ENCODE measurements around the gene OR5B2.

The OR5B2 gene

GRCh38 chr11:58428021-58428420 is at the start of gene OR5B2:
TSS of gene OR5B2 (minus strand) at chr11:58428121. CDS start at chr11:58423261, 4,860 bp downstream.
- Histone ChIP-seq H3K27ac (no peak within 1 kb of the TSS), H3K36me3 (replicated peaks) (no peaks in the 10 kb centered on the region), H3K27me3 (replicated peaks) (no peaks in the 10 kb centered on the region), H3K4me3 (ENCODE audit: low read depth, low read length) (no peak within 1 kb of the TSS)
- in situ Hi-C loops (cut with HindIII; ENCODE audit: low pct_ligation_motif_present, low sequenced_read_pairs): no loop called here
- no peak for TF ChIP-seq CTCF (IDR thresholded peaks at IDR 0.05; ENCODE audit: low read depth, low read length, missing control alignments)
- no peak for DNase-seq

GRCh38 chr11:58471892-58472291 is 44.0 kb upstream of the OR5B2 start:
- Histone ChIP-seq H3K27ac (no peak overlapping the region), H3K27me3 (replicated peaks) (no peaks in the 10 kb centered on the region), H3K36me3 (replicated peaks) (no peaks in the 10 kb centered on the region), H3K4me3 (ENCODE audit: low read depth, low read length) (no peak overlapping the region)
- no peak for DNase-seq
- TF ChIP-seq CTCF (IDR thresholded peaks at IDR 0.05; ENCODE audit: low read depth, low read length, missing control alignments): no peak
- in situ Hi-C loops (cut with HindIII; ENCODE audit: low pct_ligation_motif_present, low sequenced_read_pairs): no loop called here

DNA sequence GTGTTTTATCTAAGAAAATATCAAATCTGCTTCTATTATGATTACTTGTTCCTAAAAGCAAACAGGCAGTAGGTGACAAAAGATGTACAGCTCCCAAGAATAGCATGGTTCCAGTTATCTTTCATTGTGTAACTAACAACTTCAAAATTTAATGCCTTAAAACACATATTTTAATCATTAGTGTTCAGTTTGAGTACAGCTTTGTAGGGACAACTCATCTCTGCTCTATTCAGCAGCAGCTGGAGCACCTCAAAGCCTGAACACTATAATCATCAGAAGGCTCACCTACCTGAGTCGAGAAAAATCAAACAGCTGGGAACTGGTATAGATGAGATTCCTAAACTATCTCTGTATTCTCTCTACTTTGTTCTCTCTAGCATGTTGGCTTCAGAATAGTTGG is 38.4 kb upstream of the OR5B2 start:
- Histone ChIP-seq H3K36me3 (replicated peaks) (no peaks in the 10 kb centered on the region), H3K27ac (no peak overlapping the region), H3K4me3 (ENCODE audit: low read depth, low read length) (no peak overlapping the region), H3K27me3 (replicated peaks) (no peaks in the 10 kb centered on the region)
- DNase-seq: no peak
- TF ChIP-seq CTCF (IDR thresholded peaks at IDR 0.05; ENCODE audit: low read depth, low read length, missing control alignments): no peak
- in situ Hi-C loops (cut with HindIII; ENCODE audit: low pct_ligation_motif_present, low sequenced_read_pairs): no loop called here

DNA sequence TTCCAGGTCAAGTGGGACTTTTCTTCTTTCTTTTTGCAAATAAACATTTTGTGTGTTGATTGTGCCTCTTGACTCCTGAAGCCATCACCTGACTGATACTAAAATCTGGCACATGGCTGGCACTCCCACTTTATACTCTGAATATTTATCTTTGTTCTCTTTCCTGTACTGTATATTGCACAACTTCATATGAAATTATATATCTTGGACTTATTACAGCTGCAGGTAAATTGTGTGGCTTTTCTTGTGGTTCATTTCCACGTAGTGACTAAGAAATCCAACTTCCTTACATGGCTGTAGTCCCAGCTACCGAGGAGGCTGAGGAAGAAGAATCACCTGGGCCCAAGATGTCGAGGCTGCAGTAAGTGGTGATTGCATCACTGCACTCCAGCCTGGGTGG is 37.8 kb upstream of the OR5B2 start:
- Histone ChIP-seq H3K27ac (no peak overlapping the region), H3K36me3 (replicated peaks) (no peaks in the 10 kb centered on the region), H3K27me3 (replicated peaks) (no peaks in the 10 kb centered on the region), H3K4me3 (ENCODE audit: low read depth, low read length) (no peak overlapping the region)
- DNase-seq: no peak
- no peak for TF ChIP-seq CTCF (IDR thresholded peaks at IDR 0.05; ENCODE audit: low read depth, low read length, missing control alignments)
- in situ Hi-C loops (cut with HindIII; ENCODE audit: low pct_ligation_motif_present, low sequenced_read_pairs): no loop called here

DNA sequence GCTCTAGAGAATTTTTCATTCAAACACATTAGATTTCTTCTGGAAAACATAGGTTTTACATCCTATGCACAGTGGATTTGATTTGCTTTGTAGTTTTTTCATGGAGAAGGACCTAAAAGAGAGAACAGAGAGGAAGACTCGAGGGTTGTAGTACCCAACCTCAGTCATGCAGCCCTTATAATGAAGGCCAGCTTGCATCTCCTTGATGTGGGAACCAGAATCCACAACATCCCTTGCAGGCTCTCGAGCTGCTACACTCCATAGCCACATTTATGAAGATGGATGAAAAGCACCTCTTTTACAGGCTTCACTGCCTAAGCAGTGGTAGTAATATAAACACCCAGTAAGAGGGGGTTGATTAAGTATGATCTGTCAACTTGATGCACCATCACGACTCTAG is 23.7 kb upstream of the OR5B2 start:
- DNase-seq: no peak
- H3K27me3 ChIP-seq (replicated peaks): no peaks in the 10 kb centered on the region
- TF ChIP-seq CTCF (IDR thresholded peaks at IDR 0.05; ENCODE audit: low read depth, low read length, missing control alignments): no peak

DNA sequence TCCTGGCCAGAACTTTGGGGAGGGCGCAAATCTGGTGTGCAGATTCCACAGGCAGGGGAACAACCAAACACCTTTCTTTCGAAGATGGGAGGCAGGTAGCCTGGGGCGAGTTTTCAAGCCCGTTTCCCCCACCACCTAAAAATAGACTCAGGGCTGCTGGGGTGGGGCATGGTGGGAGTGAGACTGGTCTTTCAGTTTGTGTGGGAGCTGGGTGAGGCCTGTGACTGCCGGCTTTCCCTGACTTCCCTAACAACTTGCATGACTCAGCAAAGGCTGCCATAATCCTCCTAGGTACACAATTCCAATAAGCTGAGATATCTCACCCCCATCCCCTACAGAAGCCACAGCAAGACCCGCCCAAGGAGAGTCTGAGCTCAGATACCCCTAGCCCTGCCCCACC is 18.4 kb upstream of the OR5B2 start:
- Histone ChIP-seq H3K4me3 (ENCODE audit: low read depth, low read length) (no peak overlapping the region), H3K36me3 (replicated peaks) (no peaks in the 10 kb centered on the region), H3K27me3 (replicated peaks) (no peaks in the 10 kb centered on the region), H3K27ac (no peak overlapping the region)
- in situ Hi-C loops (cut with HindIII; ENCODE audit: low pct_ligation_motif_present, low sequenced_read_pairs): no loop called here
- no peak for TF ChIP-seq CTCF (IDR thresholded peaks at IDR 0.05; ENCODE audit: low read depth, low read length, missing control alignments)
- no peak for DNase-seq

More for the DNA sequence above, 23.7 kb upstream of the OR5B2 start:
- Histone ChIP-seq H3K36me3 (replicated peaks) (no peaks in the 10 kb centered on the region), H3K27ac (no peak overlapping the region), H3K4me3 (ENCODE audit: low read depth, low read length) (no peak overlapping the region)
- in situ Hi-C loops (cut with HindIII; ENCODE audit: low pct_ligation_motif_present, low sequenced_read_pairs): no loop called here

All from brain microvascular endothelial cell (primary cell).